HG03039 (cell line): ENCODE results near the gene PARP12.

ENCODE experiments used
- ATAC-seq: cut with Tn5 transposase; IDR thresholded peaks from one replicate; pipeline ENCODE4 v1.9.1; 2021; ENCODE audit warnings: mild to moderate bottlenecking, moderate library complexity; ENCODE audit not compliant: unreplicated experiment

The PARP12 gene

GRCh38 chr7:140060243-140060630, 2.5 kb downstream of the PARP12 start:
- no peak for ATAC-seq

- ATAC-seq: no peak
Measured at GRCh38 chr7:140059273-140060242, 3.2 kb downstream of the PARP12 start.

- ATAC-seq: no peak
Measured at GRCh38 chr7:140058517-140058916, 4.2 kb downstream of the PARP12 start.

- no peak for ATAC-seq
Measured at GRCh38 chr7:140057143-140057535, 5.6 kb downstream of the PARP12 start.

DNA sequence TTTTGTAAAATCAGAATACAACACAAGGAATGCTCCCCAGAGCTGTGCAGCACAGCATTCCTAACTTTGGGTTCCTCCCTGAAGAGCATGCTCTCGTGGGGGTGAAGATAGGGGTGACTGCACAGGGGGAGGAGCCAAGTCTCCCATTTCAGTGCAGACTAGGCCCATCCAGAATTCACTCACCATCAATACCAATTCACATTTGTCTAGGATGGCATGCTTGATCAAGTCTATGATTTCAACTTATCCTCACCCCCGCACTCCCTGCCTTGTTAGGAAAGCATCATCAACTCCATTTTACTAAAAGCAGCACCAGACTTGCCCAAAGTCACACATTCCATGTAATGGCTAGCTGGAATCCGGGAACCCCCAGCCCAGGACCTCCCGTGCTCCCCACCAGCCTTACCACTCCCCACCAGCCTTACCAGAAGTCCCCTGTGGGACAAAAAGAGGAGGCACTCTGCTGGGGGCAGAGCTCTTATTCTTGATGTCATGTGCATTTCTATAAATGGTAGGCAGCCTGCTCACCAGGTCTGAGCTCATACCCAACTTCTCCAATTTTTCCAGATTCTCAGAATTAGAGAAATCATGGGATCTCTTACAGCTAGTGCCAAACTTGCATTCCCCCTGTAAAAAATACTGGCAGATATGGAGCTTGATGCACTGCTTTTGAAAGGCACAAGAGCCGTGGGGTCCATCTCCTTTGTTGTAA, 6.2 kb downstream of the PARP12 start:
- ATAC-seq: no peak

DNA sequence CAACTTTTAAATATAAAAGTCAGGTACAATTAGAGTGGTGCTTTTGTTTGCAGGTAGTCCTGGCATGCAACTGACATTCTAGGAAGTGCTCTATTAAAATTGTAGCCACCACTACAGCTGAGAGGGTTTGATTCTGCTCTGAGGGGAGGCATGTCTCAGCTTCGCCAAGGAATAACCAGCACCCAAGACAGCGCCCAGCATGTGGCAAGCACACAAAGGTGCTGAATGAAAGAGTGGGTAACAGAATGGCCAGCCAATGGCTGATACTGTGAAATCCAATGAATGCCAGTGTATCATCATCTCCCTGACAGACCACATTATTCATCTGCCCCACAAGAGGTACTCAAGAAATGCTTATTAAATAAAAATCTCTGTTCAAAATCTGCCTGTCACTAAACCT, 6.9 kb downstream of the PARP12 start:
- no peak for ATAC-seq

DNA sequence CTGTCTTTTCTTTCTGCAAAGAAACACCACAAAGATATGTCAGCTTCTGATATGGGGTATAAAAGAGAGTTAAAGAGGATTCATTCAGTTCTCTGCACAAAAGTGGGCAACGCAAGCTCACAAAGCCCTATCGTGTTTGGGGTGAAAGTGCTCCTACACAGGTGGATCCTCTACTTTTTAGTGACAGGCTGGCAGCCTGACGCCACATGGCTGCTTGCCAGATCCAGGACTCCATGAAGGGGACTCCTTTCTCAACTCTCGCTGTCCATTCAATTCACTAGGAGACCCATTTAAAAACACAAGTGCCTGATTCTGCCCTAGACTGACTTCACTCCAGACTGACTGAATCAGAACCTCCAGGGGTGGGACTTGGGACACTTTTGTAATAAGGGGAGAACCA, 8.0 kb downstream of the PARP12 start:
- no peak for ATAC-seq

DNA sequence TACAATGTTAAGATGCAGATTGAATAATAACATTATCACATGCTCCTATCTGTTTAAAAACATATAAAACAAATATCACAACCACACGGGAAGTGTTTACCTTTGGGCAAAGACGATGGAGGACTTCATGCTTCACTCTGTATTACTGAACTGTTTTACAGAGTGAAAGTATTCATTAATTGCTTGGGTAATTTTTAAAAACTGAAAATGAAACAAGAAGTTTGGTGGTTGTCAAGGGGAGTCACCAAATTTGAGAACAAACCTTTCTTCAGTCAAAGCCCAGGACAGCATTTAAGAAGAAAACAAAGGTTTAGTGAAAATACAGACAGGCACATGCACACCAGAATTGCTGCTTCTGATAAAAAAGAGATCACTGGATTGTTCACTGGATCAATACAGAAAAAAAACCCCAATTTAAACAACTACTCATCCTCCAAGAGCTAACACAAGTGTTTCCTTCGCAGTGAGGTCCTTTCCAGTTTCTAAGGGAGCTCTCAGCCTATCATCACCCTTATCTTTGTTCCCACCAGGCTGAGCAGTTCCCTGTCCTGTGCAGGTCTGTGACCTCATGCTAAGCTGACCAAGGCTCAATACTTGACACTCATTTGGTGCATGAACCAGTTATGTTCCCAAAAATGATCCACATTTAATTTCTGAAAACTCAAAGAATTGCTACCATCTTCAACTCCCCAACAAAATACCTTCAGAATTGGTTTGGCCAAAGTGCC, 8.8 kb downstream of the PARP12 start:
- peak; percentile 82 for ATAC-seq

- no peak for ATAC-seq
Measured at GRCh38 chr7:140051820-140052219, 10.9 kb downstream of the PARP12 start.

GRCh38 chr7:140050100-140050499, 12.7 kb downstream of the PARP12 start:
- ATAC-seq: no peak

DNA sequence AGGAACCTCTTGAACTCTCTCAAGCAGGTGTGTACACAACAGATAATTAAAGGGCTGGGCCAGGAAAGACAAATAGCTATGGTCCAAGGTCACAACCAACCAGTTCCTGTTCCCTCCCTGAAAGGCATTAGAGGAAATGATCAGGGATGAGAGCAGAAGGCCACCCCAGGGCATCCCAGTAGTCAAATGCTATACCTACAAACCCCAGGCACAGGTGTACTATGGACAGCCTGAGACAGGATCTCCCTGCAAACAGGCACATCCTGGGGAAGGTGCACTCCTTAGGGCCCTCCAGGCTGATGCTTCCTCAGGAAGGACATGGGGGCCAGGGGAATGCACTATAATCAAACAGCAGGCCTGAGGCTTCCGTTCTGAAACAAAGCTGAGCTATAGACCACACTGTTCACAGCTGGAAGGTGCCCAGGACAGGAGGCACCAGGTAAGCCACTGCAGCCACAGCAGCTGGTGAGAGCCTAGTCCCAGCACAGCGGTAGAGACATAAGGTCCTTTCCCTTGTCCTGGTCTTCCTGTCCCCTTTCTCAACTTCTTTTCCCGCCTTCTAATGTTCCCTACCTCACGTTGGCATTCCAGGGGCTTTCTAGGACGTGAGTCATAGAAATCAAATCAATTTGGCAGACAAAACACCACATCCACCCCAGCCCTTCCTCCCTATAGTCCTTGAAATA, 13.3 kb downstream of the PARP12 start:
- ATAC-seq: no peak

DNA sequence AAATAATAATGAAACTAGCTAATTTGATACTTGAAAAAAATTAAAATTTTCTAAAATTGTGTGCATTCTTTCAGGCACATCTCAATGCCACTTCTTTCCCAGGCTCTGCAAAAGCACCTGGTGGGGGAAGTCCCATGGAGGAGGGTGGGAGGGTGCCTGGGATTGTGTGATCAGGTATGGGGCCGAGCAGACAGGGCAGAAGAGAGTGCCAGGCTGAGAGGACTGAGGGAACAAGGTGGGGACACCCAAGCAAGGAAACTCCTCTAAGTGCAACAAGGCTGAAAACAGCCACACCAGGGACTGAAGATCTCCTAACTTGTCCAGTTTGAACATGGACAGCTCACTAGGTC, 13.8 kb downstream of the PARP12 start:
- ATAC-seq: no peak

- no peak for ATAC-seq
Measured at GRCh38 chr7:140048138-140048537, 14.6 kb downstream of the PARP12 start.

GRCh38 chr7:140047197-140047596, 15.6 kb downstream of the PARP12 start:
- no peak for ATAC-seq

DNA sequence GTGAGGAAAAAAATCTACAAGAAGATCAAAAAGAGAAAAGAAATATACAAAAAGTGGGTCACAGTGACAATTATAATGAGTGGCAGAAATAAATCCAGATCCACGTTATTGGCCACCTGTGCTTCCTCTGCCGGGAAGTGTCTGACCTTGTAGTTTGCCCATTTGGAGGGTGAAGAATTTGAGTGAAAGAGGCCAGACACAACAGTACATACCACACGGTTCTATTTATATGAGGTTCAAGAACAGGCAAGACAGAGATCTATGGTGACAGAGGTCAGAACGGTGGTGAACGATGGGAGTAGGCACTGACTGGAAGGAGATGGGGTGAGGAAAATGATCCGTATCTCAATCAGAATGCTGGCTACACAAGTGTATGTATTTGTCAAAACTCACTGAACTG, 17.1 kb downstream of the PARP12 start:
- no peak for ATAC-seq

DNA sequence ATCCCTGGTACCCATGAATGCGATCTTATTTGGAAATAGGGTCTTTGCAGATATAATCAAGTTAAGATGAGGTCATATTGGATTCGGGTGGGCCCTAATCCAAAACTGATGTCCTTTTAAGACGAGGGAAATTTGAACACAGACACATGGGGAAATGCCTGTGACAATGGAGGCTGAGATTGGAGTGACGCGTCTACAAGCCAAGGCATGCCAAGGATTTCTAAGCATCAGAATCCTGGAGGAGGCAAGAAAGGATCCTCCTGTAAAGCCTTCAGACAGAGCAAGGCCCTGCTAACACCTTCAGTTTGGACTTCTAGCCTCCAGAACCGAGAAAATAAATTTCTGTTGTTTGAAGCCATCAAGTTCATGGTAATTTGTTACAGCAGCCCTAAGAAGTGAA, 18.5 kb downstream of the PARP12 start:
- no peak for ATAC-seq

GRCh38 chr7:140042386-140042670, 20.4 kb downstream of the PARP12 start:
- ATAC-seq: no peak

DNA sequence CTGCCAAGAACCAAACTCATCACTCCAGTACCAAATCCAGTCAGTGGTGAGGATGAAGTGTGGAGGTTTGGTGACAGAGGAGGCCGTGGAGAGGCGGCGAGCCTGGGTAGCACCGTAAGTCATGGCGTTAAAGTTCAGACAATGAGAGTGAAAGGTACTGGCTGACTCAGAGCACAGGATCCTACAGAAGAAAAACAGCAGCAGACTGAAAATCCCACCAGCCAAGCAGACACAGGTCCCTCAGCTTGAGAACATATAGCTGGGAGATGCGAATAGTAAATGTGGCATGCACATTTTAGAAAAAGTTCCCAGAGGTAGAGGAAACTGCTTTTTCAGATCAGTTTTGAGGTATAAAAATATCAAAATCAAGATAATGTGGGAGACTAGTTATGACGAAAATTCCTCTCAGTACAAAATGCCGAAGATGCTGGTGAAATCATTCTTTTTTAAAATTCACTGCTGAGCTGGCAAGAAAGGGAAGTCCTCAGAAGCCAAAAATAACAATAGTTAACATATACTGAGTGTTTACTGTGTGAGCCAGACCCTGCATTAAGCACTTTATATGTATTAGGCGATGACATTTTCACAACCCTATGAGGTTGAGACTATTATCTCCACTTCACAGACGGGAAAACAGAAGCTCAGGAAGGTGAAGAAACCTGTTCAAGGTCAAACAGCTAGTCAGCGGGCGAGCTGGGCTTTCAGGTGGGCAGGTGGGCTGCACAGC, 20.9 kb downstream of the PARP12 start:
- ATAC-seq: no peak

GRCh38 chr7:140039896-140040295, 22.9 kb downstream of the PARP12 start:
- ATAC-seq: no peak

DNA sequence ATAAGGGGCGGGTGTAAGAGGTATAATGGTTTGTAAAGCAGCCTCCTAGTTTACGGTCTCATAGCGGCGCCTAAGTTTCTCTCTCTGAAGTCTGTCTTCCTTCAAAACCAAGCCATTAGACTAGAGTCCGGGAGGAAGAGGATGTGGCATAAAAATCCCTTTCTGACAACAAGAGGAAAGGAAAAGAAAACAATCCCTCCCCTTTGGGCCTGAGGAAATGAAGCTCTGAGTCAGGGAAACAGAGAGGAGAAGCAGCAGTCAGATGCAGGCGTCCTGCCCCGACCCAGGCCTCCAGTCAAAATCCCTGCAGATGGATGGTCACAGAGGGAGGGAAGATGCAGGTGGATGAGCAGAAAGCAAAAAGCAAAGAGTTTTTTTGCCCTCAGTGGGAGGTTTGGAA, 23.7 kb downstream of the PARP12 start:
- no peak for ATAC-seq
